ENCODE results near the gene CNTN1. TPM values are rescaled to one million over a fixed set of nuclear protein-coding genes. Genes with fewer than 3 reads are reported as not detected.

The CNTN1 gene
- total and polyA plus RNA-seq, 2 of the 8 experiments (the other 6 are each of a cell fraction or from before 2014, with no cell fraction given): 7.2 to 21.8 TPM

DNA sequence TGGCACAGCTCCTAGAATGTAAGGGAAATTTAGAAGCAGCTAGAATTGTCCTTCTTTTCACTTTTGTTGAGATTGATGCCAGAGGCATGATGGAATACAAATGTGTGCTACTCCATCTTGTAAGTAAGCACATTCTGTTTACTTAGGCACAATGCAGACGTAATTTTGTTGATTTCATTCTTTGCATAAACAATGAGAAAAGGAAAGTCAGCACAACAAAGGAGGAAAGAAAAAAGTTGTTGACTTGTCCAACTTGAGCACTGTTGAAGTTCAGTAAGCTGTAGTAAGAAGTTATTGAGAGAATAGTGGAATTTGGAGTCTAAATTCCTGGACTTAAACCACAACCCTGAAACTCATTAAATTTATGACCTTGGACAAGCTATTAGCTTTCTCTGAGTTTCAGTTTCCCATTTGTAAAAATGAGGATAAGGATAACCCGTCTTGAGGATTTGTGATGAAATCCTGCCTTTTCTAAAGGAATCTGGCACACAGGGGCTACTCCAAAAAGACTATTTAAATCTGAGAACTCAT, 19.4 kb upstream of the CNTN1 start (continued):
- no peak for TF ChIP-seq KDM1A (IDR thresholded peaks at IDR 0.05; ENCODE audit: borderline replicate concordance, low read length)

Measured in H1 (cell line).